Measurements from ENCODE around the gene HPCAL1. TPM values are rescaled to one million over a fixed set of nuclear protein-coding genes. Genes with fewer than 3 reads are reported as not detected.

HPCAL1 gene
- total and polyA plus RNA-seq, 8 donors: 14.0 to 571 (median 85.4) TPM

GRCh38 chr2:10366601-10367270 is 64.0 kb downstream of the HPCAL1 start:
- WGBS, 5 donors: 71 to 88% (median 74%) methylated on average over 11 to 15 of the region's 15 CpGs
- TF ChIP-seq CTCF (IDR thresholded peaks at IDR 0.05) (no peak), EP300 (IDR thresholded peaks at IDR 0.05) (no peak), POLR2A (IDR thresholded peaks at IDR 0.05) (no peak)
- Histone ChIP-seq H3K27me3 (no peaks in the 10 kb centered on the region), H3K4me1 (peaks cover 59 to 93% (median 84%) of the 10 kb centered on the region in 4 donors), H3K36me3 (no peaks in the 10 kb centered on the region), H3K9me3 (no peaks in the 10 kb centered on the region), H3K27ac (peak overlapping the region; percentile 30 to 75 (median 56)), H3K4me3 (no peak overlapping the region)
- intact Hi-C loops (cut with DNase I; ENCODE audit: low total_unique reads): no loop called here
- no peak for DNase-seq

DNA sequence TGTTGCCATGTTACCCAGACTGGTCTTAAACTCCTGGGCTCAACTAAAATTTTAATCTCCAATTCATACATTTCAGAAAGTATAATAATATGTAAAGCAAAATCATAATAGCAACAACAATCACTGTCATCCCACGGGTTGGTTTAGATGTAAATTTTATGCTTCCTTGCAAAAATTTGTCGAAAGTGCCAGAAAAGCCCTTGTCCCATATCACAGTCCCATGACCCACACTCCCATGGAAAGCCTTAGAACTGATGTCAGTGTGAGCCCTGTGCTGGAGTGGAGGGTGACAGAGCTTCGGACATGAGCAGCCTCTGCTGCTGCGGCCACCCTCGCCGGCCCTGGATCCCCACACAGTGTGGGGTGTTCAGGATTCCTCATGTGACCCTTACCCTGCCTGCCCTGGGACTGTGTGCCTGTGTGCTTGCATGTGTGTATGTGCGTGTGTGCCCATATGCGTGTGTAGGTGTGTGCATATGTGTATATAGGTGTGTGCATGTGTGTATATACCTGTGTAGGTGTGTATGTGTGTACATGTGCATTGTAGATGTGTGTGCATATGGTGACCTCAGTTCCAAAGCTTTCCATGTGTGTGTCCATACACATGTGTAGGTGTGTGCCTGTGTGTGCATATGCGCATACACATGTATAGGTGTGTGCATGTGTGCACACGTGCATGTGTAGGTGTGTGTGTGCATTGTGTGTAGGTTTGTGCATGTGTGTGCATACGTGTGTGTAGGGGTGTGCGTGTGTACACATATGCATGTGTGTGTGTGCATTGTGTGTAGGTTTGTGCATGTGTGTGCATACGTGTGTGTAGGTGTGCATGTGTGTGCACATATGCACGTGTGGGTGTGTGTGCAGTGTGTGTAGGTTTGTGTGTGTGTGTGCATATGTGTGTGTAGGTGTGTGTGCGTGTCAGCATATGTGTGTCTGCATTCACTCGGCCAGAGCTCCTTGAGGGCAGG is 65.1 kb downstream of the HPCAL1 start:
- no peaks in the 10 kb centered on the region for H3K9me3 ChIP-seq
- WGBS, 5 donors: 71 to 89% (median 76%) methylated on average over 14 to 16 of the region's 16 CpGs
- TF ChIP-seq POLR2AphosphoS5 (IDR thresholded peaks at IDR 0.05): no peak
- no peak for TF ChIP-seq POLR2A (IDR thresholded peaks at IDR 0.05)
- no peak for TF ChIP-seq EP300 (IDR thresholded peaks at IDR 0.05)
- no peak for TF ChIP-seq CTCF (IDR thresholded peaks at IDR 0.05)
- H3K27ac ChIP-seq: peak overlapping the region; percentile 75 to 93 (median 84)
- no peaks in the 10 kb centered on the region for H3K36me3 ChIP-seq
- no peak overlapping the region for H3K4me3 ChIP-seq
- no peaks in the 10 kb centered on the region for H3K27me3 ChIP-seq
- intact Hi-C loops (cut with DNase I; ENCODE audit: low total_unique reads): no loop called here
- no peak for DNase-seq
- peaks cover 50 to 89% (median 79%) of the 10 kb centered on the region in 4 donors for H3K4me1 ChIP-seq

DNA sequence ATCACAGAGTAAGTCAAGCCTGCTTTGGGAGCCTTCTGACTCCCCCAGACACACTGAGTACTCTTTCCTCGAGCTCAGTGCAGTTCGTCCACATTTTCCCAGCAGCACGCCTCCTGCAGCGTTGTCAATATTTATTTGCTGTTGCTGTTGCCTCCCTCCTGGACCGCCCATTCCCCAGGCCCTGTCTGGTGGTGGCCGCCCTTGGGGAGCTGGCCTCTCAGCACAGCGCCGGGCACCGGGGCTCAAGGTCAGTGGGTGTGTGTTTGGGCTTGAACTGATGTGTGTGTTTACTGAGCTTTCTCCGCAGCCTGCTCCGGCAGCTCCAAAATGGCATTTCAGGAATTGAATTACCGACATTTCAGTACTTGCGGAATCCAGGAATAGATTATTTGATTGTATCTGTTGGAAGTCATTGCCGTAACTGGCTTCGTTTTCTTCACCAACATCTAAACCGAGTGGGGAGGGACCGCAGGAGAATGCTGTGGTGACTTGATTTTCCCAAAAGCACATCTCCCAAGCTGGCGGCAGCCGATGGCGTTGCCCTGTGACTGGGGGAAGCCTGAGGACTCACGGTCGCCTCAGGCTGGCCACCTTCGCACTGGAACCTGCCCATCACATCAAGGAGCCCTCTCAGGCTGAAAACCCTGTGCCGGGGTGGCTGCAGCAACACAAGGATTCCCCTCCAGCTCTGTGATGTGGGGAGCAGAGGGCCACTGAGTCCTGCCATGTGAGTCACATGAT is 66.0 kb downstream of the HPCAL1 start:
- H3K27ac ChIP-seq: peak overlapping the region; percentile 75 to 93 (median 84)
- H3K4me3 ChIP-seq: no peak overlapping the region
- intact Hi-C loops (cut with DNase I; ENCODE audit: low total_unique reads): no loop called here
- 31 to 58% (median 49%) methylated on average over 23 to 24 of the region's 24 CpGs for WGBS, 5 donors
- H3K9me3 ChIP-seq: no peaks in the 10 kb centered on the region
- peaks cover 50 to 83% (median 76%) of the 10 kb centered on the region in 4 donors for H3K4me1 ChIP-seq
- TF ChIP-seq POLR2AphosphoS5 (IDR thresholded peaks at IDR 0.05) (peak in 2 of 3 donors; percentile 38 to 71), EP300 (IDR thresholded peaks at IDR 0.05) (no peak)
- no peaks in the 10 kb centered on the region for H3K27me3 ChIP-seq
- peaks cover 0 to 2% (median 0%) of the 10 kb centered on the region in 4 donors for H3K36me3 ChIP-seq
- DNase-seq: peak; percentile 81 to 85

DNA sequence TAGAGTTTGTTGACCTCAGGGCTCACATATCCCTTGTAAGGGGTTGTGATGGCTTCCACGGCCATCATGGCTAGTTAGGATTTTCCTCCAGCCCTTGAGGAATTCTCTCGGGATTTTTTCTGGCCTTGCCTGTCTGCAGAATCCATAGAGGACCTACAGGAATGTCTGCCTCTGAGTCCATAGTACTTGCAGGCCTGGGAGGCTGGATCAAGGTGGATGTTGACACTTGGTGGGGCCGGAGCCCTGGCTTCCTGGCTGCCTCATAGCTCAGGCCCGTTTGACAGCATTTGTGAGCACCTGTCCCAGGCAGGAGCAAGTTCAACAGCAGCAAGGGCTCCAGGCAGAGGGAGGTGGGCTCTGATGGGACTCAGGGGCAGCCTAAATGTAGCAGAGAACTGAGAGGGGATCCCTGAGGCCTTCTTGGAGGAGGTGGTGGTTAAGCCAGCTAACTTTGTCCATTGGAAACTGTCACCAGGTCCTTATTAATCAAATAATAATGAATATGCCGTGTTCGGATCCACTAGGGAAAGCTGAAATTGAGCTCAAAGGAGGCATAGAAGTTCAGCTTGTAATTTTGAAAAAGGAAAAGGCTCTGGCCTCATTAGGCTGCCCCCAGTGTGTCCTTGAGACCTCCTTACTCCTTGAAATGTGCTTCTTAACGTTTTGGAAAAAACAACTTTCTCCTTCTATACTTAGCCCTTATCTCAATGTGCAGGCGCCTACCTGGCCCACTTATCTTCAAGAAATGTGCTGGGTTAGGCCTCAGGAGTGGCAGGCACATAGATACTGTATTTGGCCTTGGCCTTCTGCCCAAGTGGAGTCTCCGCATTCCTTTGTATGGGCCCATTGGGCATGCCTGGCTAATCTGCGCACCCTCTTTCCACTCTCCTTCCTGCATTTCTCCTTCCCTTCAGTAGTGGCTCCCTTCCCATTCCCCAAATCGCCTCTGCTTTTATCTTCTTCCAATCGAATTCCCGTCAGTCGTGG is 66.9 kb downstream of the HPCAL1 start:
- H3K4me3 ChIP-seq: no peak overlapping the region
- DNase-seq: peak; percentile 87 to 88
- TF ChIP-seq POLR2A (IDR thresholded peaks at IDR 0.05): no peak
- TF ChIP-seq EP300 (IDR thresholded peaks at IDR 0.05): no peak
- no peak for TF ChIP-seq CTCF (IDR thresholded peaks at IDR 0.05)
- TF ChIP-seq POLR2AphosphoS5 (IDR thresholded peaks at IDR 0.05): peak in 2 of 3 donors; percentile 79 to 81
- H3K27me3 ChIP-seq: no peaks in the 10 kb centered on the region
- peak overlapping the region; percentile 75 to 93 (median 84) for H3K27ac ChIP-seq
- intact Hi-C loops (cut with DNase I; ENCODE audit: low total_unique reads): no loop called here
- 35 to 58% (median 44%) methylated on average over 13 to 14 of the region's 14 CpGs for WGBS, 5 donors
- H3K36me3 ChIP-seq: peaks cover 0 to 6% (median 0%) of the 10 kb centered on the region in 4 donors
- H3K9me3 ChIP-seq: no peaks in the 10 kb centered on the region
- H3K4me1 ChIP-seq: peaks cover 50 to 76% (median 70%) of the 10 kb centered on the region in 4 donors
